Activated CD4-positive, CD25-positive, alpha-beta regulatory T cell treated with anti-CD3 and anti-CD28 coated beads, Interleukin-2, amount 50 U/mL, for 72 hours (primary cell): ENCODE results near the gene TMEM207.
"Not testable (repeated sequence)": the region's sequence is repeated elsewhere in the genome, so short reads cannot be mapped to it uniquely, and the experiment has no call there.

ENCODE experiments used
- DNase-seq: peaks from one replicate; pipeline ENCODE4 v3.0.0; 2021

Gene TMEM207

DNA sequence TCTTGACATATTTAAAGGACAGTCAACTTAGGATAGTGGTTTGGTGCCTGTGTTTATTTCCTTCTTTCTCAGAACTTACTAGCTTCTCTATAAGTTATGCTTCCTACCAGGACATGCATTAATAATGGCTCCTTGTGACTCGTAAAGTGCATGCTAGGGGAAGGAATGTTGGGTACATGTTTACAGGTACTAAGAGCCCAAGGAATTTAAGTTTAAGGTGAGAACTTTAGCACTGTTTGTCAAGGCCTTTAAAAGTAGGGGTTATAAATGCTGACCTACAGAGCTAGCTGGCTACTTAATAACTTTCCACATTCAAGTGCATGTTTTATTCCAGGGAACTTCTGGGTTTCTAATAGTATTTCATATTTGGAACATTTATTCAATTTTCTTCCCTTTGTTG, at the start of gene TMEM207:
TSS of gene TMEM207 (minus strand) at position 101 of the 400 bp plus-strand sequence. CDS start at position 9, 92 bp downstream.
- no peak for DNase-seq

DNA sequence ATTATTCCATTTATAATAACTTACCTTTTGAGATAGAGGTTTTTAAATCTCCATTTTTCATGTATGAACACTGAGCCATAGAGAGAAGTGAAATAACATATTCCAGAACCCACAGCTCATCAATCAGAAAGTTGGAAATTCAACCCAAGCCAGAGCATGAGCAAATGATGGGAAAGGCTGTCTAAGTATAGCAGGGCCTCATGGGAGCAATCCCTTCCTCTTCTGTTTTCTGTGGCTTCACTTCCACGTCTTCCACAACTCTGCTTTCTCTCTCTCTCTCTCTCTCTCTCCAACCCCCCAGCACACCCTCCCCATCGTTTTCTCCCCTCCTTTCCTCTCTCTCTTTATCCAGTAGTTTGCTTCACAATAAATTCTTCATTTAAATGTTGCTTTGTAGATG, 49.4 kb upstream of the TMEM207 start:
- DNase-seq = no peak

DNA sequence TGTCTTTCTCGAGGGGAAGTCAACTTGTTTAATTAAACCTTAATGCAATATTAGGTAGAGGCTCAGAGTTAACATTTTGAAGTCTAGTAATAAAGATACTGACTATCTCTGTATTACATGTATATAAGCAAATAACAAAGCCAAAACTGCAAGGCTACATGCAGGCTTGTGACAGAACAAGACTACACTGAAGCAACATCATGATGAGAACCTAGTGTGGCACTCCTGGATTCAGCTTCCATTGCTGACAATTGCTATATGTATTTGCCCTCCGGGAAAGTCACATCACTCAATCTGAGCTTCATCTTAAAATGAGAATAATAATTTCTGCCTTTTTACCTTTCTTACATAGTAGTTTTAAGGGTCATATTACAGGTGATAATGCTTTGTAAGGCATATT, 48.6 kb upstream of the TMEM207 start:
- DNase-seq = no peak

DNA sequence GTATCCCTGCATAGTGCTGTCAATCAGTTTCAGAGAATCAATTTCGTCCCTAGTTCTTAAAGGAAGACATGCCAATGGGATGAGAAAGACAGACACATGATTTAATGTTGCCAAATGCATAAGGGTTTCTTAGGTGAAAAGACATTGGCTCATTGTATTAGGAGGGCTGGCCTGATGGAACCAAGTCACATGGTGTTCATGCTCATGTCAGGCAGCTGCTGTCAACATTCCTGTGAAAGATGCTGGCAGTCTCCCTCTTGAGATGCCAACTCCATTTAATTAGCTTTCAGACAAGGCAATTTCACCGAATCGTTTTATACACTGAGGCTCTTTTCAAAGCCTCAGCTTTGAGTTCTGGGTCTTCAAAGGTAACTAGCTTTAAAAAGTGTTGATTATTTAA, 48.1 kb upstream of the TMEM207 start:
- DNase-seq = no peak

DNA sequence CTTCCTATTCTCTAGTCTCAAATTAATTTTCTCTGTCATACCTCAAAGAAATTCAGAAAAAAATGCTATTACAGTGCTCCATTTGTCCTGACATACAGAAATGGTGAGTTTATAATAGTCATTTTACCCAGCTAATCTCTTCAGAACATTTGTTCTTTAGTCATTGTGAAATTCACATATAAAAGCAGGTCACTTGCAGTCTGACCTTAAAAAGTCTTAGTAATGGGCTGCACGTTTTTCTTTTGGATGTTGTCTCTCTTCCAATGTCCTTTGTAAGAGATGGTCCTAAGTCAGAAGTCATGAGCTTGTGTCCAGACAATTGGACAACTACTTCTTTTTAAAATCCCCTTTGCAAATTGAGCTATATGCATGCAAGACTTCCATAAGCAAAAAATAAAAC, 47.2 kb upstream of the TMEM207 start:
- no peak for DNase-seq

DNA sequence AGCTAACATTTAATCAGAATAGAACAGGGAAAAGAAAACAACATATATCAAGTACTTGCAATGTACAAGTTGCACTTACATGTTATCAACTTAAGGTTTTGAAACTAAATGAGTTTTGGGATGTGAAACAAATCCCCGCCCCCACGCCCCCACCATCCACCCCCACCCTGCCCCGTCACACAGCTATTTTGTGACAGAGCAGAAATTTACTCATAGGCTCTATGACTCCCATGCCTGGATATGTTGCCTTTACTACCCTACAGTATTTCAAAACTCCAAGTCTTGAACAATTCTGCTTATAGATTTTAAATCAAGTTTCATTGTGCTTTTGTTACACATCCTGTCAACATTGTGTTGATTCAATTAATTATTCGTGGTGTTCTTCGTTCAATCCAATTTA, 46.1 kb upstream of the TMEM207 start:
- DNase-seq = no peak

DNA sequence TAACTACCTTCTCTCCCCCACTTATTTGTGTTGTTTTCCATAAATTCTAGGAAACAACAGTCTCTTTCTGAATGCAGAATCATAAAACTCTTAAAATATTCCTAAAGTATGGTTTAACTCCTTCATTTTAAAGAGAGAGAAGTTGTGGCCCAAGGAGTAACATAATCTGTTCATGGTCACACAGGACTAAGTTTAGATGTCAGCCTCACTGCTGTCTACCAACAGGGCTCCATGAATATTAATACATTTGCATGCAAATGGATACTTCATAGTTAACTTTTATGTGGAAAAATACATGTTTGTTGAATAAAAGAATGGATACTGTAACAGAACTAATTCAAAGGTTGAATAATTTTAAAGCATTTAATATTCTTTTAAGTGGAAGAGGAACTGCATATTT, 45.7 kb upstream of the TMEM207 start:
- no peak for DNase-seq

DNA sequence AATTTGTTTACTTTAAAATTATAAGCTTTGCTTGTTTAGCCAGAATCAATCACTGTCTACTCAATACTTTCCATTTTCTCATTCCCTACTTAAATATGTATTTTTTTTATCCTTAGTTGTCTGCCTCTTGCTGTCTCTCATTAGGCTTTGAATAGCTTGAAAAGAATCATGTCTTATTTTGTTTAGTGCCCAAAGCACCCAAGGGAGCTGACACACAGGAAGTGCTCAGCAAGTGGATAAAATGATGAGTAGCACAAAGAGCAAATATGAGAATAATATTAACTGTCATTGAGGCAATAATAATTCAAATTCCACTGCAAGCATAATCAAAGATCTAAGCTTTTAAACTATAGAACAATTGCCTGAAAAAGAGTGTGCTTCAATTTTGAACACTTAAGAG, 45.2 kb upstream of the TMEM207 start:
- DNase-seq = no peak

DNA sequence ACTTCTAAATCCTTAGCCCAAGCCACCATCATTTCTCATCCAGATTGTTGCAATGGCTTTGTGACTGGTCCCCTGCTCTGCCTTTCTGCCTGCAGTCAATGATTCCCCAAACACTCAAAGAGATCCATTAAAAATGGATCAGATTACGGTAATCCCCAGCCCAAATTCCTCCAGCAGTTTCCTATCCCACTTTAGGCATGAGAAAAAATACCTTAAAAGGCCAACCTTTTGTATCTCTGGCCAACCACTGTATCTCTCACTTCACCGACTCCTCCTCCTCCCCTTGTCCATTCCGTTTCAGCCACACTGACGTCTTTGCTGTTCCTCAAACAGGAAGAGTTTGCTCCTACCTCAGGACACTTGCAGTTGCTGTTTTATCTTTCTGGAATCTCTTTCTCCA, 43.3 kb upstream of the TMEM207 start:
- no peak for DNase-seq

DNA sequence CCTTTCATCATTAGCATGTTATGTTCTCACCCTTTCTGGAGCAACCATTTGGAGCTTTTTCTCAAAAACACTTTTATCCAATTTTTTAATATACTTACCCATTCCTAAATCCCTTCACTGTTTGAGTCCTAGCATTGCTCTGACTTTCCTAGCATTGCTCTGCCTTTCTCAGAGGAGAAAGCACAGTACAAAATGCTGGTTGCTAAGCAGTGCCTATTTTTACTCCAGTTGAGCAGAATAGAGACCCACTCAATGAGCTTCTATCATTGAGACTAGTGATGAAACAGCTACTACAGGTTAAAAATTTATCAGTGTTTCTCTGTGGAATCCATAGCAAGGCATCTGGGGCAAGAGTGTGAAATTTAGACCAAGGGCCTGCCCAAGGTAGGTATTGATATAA, 42.4 kb upstream of the TMEM207 start:
- DNase-seq = no peak

DNA sequence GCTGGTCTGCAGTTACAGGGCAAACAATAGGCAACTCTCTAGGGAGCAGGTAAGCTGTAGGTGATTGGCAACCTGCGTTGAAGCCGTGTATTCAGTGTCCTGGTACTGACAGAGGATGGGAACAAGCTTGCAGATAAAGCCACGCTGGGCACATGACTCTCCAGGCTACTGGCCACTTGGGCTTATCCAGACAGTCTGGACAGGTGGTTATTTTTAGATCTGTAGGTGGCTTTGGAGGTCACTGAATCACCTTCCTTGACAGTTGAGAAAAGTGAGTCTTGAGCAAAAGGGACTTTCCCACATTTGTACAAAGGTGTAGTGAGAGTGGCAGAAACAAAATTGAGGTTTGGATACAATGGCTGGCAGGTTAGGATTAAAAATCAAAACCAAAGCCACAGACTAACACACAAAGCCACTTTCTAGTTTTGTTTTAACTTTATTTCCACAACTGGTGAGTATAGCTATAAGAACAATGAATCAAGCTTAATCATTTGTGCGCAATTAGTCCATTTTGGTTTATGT, 41.9 kb upstream of the TMEM207 start:
- DNase-seq = no peak

DNA sequence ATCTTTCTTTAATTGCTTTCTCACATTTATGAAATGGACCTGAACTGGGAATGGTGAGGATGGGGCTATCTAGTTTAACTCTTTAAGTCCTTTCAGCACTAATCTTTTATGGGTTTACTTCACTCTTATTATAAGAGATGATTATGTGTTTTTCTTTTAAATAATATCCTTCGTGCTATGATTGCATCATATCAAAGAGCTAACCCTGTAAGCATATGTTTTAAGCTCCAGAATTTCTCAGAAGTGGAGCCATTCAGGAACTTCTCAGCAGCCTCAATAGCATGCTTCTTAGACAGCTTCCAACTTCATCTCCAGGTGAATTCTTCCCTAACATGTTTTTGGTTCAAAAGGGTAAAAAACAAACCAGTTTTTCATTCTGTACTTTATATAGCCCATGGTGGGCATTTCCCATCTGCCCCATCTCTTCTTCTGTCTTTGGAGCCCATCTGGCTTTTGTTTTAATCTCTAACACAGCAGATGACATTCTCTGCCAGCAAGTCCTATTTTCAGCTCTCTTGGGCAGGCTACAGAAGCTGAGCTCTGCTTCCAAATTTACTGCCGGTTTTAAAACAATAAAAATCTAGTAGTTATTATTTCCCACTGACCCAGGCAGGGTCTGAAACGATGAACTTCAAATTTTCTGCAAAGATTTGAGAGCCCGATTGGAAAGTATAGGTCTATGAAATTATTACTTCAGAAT, 37.4 kb upstream of the TMEM207 start:
- DNase-seq = no peak

DNA sequence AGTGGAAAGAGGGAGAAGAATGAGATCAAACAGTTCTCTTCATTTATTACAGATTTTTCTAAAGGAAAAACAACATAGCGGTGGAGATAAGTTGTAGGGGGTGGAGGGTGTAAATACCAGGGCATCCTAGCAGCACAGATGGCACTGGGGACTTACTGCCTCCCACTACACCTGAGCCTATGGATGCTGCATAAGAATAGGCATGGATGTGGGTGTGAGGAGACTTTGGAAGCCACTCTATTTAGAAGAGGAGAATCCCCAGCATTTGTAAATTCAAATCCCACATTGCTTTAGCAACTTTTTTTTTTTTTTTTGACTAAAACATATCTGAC, 36.8 kb upstream of the TMEM207 start:
- DNase-seq = no peak

DNA sequence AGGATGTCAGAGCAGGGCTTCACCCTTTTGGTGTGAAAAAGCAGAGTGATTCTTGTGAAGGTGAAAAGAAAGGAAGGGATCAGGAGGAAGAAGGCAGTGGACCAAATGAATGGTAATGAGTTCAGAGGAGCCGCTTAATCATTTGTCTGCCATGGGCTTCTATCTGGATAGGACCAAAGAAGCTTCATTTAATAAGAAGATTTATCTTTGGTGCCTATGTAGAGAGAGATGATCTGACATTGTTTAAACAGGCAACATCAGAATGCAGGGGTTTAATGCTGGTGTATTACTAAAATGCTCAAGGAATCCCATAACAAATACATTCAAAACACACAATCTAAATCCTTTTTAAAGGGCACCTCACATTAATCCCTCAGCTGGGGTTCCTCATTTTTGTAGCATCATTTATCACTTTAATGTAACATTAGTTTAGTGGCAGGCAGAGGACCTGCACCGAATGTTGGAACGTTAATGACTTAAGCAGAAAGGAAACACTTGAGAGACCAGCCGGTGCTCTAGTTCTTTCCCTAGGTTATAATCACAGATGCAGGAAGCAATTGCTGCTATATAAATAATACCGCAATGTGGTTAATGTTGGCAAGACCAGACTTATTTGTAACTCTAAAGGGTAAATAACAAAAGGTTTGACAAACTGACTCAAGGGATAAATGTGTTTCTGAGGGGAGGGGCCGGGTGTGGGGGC, 36.3 kb upstream of the TMEM207 start:
- no peak for DNase-seq

DNA sequence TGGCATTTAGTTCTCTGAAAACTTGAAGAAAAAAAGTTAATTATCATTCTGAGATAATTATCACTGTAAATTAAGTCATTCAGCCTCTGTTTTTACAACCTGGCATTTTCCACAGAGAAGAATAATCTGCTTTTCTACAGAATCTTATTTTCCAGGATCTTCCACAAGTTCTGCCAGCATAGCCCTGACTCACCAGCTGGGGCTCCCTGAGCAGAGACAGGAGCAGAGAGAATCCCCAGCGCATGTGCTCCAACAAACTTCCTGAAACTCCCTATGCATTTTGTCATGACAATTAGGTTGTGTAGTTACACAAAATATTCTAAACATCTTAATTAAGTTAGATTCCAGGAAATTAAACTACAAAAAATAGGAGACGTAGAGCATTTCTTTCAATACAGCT, 32.1 kb upstream of the TMEM207 start:
- DNase-seq = no peak

DNA sequence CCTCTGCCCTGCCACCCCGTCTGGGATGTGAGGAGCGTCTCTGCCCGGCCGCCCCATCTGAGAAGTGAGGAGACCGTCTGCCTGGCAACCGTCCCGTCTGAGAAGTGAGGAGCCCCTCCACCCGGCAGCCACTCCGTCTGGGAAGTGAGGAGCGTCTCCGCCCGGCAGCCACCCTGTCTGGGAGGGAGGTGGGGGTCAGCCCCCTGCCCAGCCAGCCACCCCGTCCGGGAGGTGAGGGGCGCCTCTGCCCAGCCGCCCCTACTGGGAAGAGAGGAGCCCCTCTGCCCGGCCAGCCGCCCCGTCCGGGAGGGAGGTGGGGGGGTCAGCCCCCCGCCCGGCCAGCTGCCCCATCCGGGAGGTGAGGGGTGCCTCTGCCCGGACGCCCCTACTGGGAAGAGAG, 23.6 kb upstream of the TMEM207 start:
- not testable (repeated sequence) for DNase-seq

DNA sequence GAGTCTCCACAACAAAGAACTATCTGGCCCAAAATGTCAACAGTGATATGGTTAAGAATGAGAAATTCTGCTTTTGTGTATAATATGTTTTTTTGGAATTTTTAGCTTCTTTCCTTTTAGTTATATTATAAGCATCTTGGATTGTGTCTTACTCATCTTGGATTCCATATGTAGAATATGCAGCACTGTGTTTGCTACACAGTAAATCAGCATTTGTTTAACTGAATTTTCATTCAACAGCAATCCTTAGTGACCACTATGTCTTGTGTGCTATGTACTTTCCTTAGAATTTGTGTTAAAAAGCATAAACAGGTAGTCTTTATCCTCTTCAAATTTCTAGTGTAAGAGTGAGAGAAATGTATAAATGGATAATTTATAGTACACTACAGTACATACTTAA, 18.2 kb upstream of the TMEM207 start:
- DNase-seq = no peak

DNA sequence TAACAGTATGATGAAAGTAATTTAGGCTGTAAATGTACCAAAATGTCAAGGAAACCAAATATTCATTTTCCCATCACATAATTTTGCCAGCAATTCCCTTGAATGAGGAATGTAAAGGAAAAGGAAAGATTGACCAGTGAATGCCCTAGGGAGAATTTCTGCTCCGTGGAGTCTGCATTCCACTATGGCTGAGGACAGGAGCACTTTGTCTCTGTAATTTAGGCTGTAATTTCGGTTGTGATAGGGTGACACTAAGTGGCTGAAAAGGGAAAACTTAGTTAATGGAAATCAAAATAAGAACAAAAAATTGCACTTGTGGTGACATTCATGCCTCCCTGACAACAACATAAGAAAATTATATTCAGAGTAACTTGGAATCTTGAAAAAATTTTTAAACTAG, 8.3 kb upstream of the TMEM207 start:
- no peak for DNase-seq

DNA sequence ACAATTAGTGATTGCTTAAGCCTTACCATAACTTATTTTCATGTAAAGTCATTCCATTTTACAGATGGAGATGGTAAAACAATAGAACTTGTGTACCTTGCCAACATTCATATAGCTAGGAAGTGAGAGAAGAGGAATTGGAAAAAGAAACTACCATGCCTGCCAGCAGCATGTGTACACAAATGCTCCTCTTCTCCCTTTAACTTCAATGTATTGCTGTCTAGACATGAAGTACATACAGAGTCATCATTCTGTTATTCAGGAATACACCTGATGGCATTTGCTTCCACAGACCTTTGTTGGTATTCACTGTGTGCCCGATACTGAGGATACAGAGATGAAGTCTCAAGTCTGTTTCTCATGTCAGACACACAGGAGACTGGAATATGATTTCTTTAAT, 7.1 kb upstream of the TMEM207 start:
- DNase-seq = no peak

DNA sequence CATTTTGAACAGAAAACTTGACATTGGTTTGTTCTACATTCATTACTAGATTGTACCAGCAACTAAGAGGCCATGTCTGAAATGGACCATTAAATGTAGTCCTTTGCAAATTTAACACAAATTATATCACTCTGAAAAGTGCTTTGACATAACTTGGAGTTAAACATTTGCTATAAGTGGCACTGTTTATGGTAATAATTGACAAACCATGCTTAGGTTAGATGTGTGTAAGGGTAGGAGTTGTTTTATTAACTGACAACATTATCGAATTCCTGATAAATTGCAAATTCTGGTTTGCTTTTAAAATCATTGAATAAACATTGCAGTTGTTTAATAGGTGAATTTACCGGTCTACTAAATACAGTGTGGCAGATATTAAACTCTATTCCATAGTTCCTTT, 6.1 kb upstream of the TMEM207 start:
- no peak for DNase-seq

DNA sequence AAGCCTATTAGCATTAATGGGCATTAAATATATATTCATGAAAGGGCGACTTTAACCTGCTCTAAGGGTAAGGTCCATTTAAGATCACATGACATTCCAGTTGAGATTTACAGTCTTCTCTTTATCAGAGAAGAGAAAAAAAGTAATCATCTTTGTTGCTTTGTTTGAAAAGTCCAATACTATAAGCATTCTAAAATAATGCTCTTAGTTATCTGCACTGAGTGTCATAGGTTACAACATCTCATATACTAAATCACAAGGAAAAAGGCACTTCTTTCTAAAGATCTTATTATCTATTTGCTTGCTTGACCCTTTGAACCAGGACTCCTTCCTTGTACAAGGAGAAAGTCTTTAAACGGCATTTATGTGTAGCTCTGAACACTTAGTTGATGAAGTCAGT, 1.4 kb downstream of the TMEM207 start:
- no peak for DNase-seq

DNA sequence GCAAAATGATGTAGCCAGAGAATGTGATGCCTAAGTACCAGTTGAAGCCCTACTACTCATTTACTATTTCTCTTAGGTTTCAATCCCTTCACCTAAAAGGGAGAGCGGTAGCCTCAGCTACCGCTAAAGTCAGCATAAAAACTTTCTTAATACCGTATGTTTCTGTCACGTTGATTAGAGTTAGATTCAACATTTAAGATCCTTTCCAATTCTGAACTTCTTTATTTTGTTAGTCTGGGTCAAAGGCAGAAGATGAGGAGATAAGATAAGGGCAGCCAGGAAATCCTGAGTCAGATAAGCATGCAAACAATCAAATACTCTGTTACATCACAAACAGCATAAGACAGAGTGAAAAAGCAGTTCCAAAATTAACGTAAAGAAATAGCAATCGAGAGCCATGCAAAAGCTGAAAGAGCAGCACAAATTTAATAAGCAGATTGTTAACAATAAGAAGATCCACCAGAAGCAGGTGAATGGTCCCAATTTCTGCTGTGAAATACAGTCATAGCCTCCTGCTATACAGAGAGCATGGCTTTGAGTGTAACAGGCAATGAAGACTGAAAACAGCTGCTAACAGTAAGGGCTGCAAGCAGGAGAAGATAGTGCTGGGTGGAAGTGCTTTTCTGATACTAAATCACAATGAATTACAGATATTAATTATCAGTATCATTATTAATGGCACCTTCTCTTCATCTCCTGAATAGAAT, 3.0 kb downstream of the TMEM207 start:
- DNase-seq = no peak

DNA sequence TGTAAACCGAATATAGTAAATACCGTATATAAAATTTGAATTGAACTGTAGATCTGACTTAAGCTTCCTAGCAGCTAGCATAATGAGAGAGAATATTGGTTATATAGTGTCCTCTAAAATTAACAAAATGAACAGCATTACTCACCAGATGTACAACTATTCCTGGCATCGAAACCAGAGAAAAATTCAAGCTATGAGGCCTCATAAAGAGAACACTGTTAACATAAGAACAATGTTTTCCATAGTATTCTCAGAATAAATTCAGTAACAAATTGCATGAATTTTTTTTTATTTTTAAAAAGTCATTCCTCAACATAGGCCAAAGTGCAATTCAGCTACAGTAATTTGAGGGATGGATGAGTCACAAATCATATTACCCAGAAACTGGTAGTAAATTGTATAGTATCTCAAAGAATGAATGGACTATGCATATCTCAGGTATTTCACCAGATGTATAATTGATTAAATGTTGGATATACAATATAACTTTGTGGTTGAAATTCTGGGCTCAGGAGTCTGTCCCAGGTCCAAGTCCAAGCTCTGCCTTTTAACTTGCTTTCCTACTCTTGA, 5.0 kb downstream of the TMEM207 start:
- DNase-seq = no peak

DNA sequence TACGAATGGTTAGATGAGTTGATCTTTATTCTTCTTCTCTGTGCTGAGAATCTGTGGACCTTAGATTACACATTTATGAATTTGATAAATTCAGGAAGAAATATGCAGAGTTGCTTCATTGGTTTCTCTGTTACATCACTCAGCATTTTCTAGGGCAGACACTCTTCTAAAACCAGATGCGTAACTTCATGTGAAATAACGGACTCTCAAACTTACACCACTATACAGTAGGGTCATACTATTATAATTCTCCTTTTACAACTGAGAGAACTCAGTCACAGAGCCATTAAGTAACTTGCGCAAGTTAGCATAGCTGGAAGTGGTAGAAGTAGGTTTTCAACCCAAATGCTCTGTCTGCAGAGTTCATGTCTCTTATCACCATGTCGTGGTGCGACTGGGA, 5.7 kb downstream of the TMEM207 start:
- no peak for DNase-seq
